ENCODE results near the gene EXOSC9.

- TF ChIP-seq CTCF (conservative IDR thresholded peaks at IDR 0.05) (no peak), ZFX (IDR thresholded peaks at IDR 0.05) (no peak)
Observed at GRCh38 chr4:121822047-121822446, 20.9 kb downstream of the EXOSC9 start.
